GM12878 (cell line): Measurements from ENCODE around the gene LIN52. TPM values are rescaled to one million over a fixed set of nuclear protein-coding genes. Genes with fewer than 3 reads are reported as not detected.

Experiments used
- ATAC-seq: fragments of 200-7000 bp; cut with Tn5 transposase; 3 replicates; pipeline ENCODE4 v1.9.1; 2020; ENCODE audit warnings: mild to moderate bottlenecking, moderate library complexity
- BruUV-seq: library from RNA; stranded (reverse); fragments of 400-500 nt; replicated peaks from 2 replicates; lab custom pipeline; 2021; lab: Mats Ljungman, UMichigan
- CTCF ChIA-PET: fragments of 300-600 bp; sonication (Branson Sonifier 250); formaldehyde crosslinking; extraction: SDS; loops from one replicate; lab custom pipeline; 2021; ENCODE audit warnings: inconsistent platforms; lab: Yijun Ruan, JAX
- POLR2A ChIA-PET: fragments of 350-600 bp; formaldehyde crosslinking; extraction: SDS; loops from one replicate; lab custom pipeline; 2021; ENCODE audit warnings: inconsistent platforms; lab: Charles Lee
- RAD21 ChIA-PET: fragments of 300-600 bp; sonication (Branson Sonifier 250); formaldehyde crosslinking; loops from one replicate; lab custom pipeline; 2023; ENCODE audit warnings: antibody characterized with exemption; ENCODE audit not compliant: unreplicated experiment; lab: Charles Lee
- SMC1A ChIA-PET: fragments of 300-600 bp; sonication (Branson Sonifier 250); formaldehyde crosslinking; loops from one replicate; lab custom pipeline; 2023; ENCODE audit not compliant: unreplicated experiment, uncharacterized antibody; lab: Charles Lee
- DNase-seq: peaks from one replicate; pipeline ENCODE4 v3.0.0-alpha.2; 2011; ENCODE audit warnings: low read depth, low spot score
- FAIRE-seq: peaks from 3 replicates; lab custom pipeline; 2011; peaks lifted over from hg19 to GRCh38; lab: Jason Lieb, UNC
- H2AFZ ChIP-seq: 2 replicates; pipeline ENCODE4 v1.6.0; 2011; ENCODE audit warnings: low read depth, low read length, control low read depth; ENCODE audit not compliant: control insufficient read depth
- H3K27ac ChIP-seq: 2 replicates; pipeline ENCODE4 v1.5.1; 2011; ENCODE audit warnings: control low read depth; ENCODE audit not compliant: control insufficient read depth, insufficient read depth
- H3K27me3 ChIP-seq, 2 experiments: replicated peaks in 1 of 2; 2 replicates each; pipeline versions ENCODE4 v1.6.0 to v1.6.1; 2011; ENCODE audit warnings: low read length in 1 of 2; ENCODE audit not compliant: control insufficient read depth in 2 of 2, insufficient read depth in 2 of 2
- H3K36me3 ChIP-seq, 2 experiments: 2 replicates each; pipeline ENCODE4 v1.5.1; 2011; ENCODE audit warnings: low read length in 1 of 2; ENCODE audit not compliant: control insufficient read depth in 2 of 2, insufficient read depth in 2 of 2
- H3K4me1 ChIP-seq: 2 replicates; pipeline ENCODE4 v1.6.1; 2011; ENCODE audit warnings: mild to moderate bottlenecking, low read length, moderate library complexity, mixed read lengths; ENCODE audit not compliant: control insufficient read depth, insufficient read depth
- H3K4me2 ChIP-seq: 2 replicates; pipeline ENCODE4 v1.6.0; 2011; ENCODE audit warnings: control low read depth; ENCODE audit not compliant: control insufficient read depth, insufficient read depth
- H3K4me3 ChIP-seq: fragments of 200-600 bp; sonication (generic); 2 replicates; pipeline ENCODE4 v1.5.1; 2016
- H3K79me2 ChIP-seq: 2 replicates; pipeline ENCODE4 v1.6.0; 2011; ENCODE audit warnings: low read length; ENCODE audit not compliant: control insufficient read depth, insufficient read depth
- H3K9ac ChIP-seq: 2 replicates; pipeline ENCODE4 v1.8.0; 2011; ENCODE audit warnings: low read length, control low read depth, mixed read lengths; ENCODE audit not compliant: control insufficient read depth, insufficient read depth
- H3K9me3 ChIP-seq: replicated peaks from 3 replicates; pipeline ENCODE4 v1.5.1; 2011; ENCODE audit warnings: mild to moderate bottlenecking, low read length; ENCODE audit not compliant: control insufficient read depth, insufficient read depth
- H4K20me1 ChIP-seq: 2 replicates; pipeline ENCODE4 v1.6.0; 2011; ENCODE audit not compliant: control insufficient read depth, insufficient read depth
- ATF2 ChIP-seq: IDR thresholded peaks from 2 replicates; pipeline ENCODE4 v1.6.1; 2012; ENCODE audit warnings: low read length, inconsistent platforms
- CBX5 ChIP-seq: sonication (generic); IDR thresholded peaks from 2 replicates; pipeline ENCODE4 v1.6.1; 2016; ENCODE audit warnings: low read depth, moderate library complexity, mild to moderate bottlenecking, inconsistent platforms
- IKZF2 ChIP-seq, 2 experiments: fragments of 450-650 bp; IDR thresholded peaks; 2 replicates each; pipeline ENCODE4 v1.6.1; 2017; ENCODE audit warnings: mild to moderate bottlenecking in 2 of 2, moderate library complexity in 2 of 2
- KAT2A ChIP-seq: conservative IDR thresholded peaks from 2 replicates; pipeline ENCODE4 v1.6.1; 2011; ENCODE audit warnings: low read depth, low read length; ENCODE audit not compliant: control insufficient read depth
- MXI1 ChIP-seq: fragments of 150-350 bp; IDR thresholded peaks from 2 replicates; pipeline ENCODE4 v1.6.1; 2011; ENCODE audit warnings: low read depth, mild to moderate bottlenecking, inconsistent platforms, low read length, improper control_type of control experiment
- NKRF ChIP-seq: fragments of 450-650 bp; conservative IDR thresholded peaks from 2 replicates; pipeline ENCODE4 v1.6.1; 2017; ENCODE audit warnings: mild to moderate bottlenecking, moderate library complexity
- NR2C1 ChIP-seq: fragments of 450-650 bp; IDR thresholded peaks from 2 replicates; pipeline ENCODE4 v1.6.1; 2017; ENCODE audit warnings: antibody characterized with exemption, mild to moderate bottlenecking, moderate library complexity
- SP1 ChIP-seq: IDR thresholded peaks from one replicate; pipeline ENCODE4 v1.6.1; 2011; ENCODE audit warnings: low read depth, low read length
- TARDBP ChIP-seq: IDR thresholded peaks from 2 replicates; pipeline ENCODE4 v1.6.1; 2016; ENCODE audit warnings: borderline replicate concordance
- TCF7 ChIP-seq: IDR thresholded peaks from 2 replicates; pipeline ENCODE4 v1.6.1; 2014; ENCODE audit warnings: antibody characterized with exemption, borderline replicate concordance
- WGBS: methylation state at CpG from one replicate; pipeline ENCODE4 v1.1.6; 2016; ENCODE audit warnings: low lambda C conversion rate; ENCODE audit not compliant: insufficient replicate concordance, insufficient coverage; ENCODE audit errors: missing lambda C conversion rate; 5-methylcytosine and 5-hydroxymethylcytosine counted together
- in situ Hi-C: fragments of 300-500 bp; cut with MboI; formaldehyde crosslinking; loops from 9 replicates; pipeline ENCODE4 v1.14.3; 2018; ENCODE audit warnings: mixed read lengths
- intact Hi-C: fragments of 100-400 bp; cut with micrococcal nuclease; formaldehyde crosslinking; loops from one replicate; pipeline ENCODE4 v1.14.2; 2022; ENCODE audit not compliant: unreplicated experiment
- polyA plus RNA-seq, 11 experiments: library from polyadenylated mRNA; depleted of rRNA in 4 of 11; unstranded in 6 of 11; stranded (reverse) in 5 of 11; fragments of >200 nt; fragmentation: Nextera tagmentation in 4 of 11; fragmentation: Illumina TruSeq in 1 of 11; extraction: Ambion mirVana in 4 of 11; extraction: Trizol in 1 of 11; gene quantifications; 1 replicate in 1 of 11; 2 replicates in 10 of 11; pipeline versions ENCODE4 v1.2.1 to v1.2.3, GENCODE V29; 2011 to 2016; ENCODE audit warnings: inconsistent platforms in 2 of 11, missing spikeins in 2 of 11, low read depth in 1 of 11
- total RNA-seq, 4 experiments: library from RNA; depleted of rRNA in 3 of 4; stranded (reverse); fragments of >200 nt in 3 of 4; fragmentation: Illumina TruSeq in 1 of 4; extraction: Trizol in 1 of 4; gene quantifications; 2 replicates each; pipeline versions ENCODE4 v1.2.1 to v1.2.3, GENCODE V29; 2013 to 2021
- TF ChIP-seq, protein P1 (sequence below): IDR thresholded peaks from 2 replicates; pipeline ENCODE4 v1.6.1; 2011; ENCODE audit warnings: mild to moderate bottlenecking, low read depth, low read length, moderate library complexity; ENCODE audit not compliant: insufficient replicate concordance

LIN52 gene
- total and polyA plus RNA-seq, 10 of the 15 experiments (the other 5 are each of a cell fraction or from before 2014, with no cell fraction given), result 13.3 to 30.9 (median 19.9) TPM

- Histone ChIP-seq H3K36me3 (peaks cover 0 to 3% of the 10 kb centered on the region in 2 experiments; a peak in 1 of 4 replicates), H2AFZ (no peak overlapping the region), H3K9ac (no peak overlapping the region), H3K27me3 (no peaks in the 10 kb centered on the region), H3K27ac (no peak overlapping the region), H3K4me1 (no peaks in the 10 kb centered on the region), H3K4me2 (no peak overlapping the region), H3K79me2 (no peaks in the 10 kb centered on the region), H3K9me3 (no peaks in the 10 kb centered on the region), H4K20me1 (no peaks in the 10 kb centered on the region), H3K4me3 (no peak overlapping the region)
- DNase-seq, result no peak
- in situ Hi-C loops, result no loop called here
- no TSS peak for BruUV-seq
- ChIA-PET POLR2A (no interaction called here), RAD21 (no interaction called here), SMC1A (no interaction called here), CTCF (no interaction called here)
- FAIRE-seq, result no peak
- intact Hi-C loops, result no loop called here
- no peak for ATAC-seq
- WGBS, result 98% methylated on average over 8 of the region's 8 CpGs
- TF ChIP-seq, protein P1, sequence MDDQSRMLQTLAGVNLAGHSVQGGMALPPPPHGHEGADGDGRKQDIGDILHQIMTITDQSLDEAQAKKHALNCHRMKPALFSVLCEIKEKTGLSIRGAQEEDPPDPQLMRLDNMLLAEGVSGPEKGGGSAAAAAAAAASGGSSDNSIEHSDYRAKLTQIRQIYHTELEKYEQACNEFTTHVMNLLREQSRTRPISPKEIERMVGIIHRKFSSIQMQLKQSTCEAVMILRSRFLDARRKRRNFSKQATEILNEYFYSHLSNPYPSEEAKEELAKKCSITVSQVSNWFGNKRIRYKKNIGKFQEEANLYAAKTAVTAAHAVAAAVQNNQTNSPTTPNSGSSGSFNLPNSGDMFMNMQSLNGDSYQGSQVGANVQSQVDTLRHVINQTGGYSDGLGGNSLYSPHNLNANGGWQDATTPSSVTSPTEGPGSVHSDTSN, result no peak
- TF ChIP-seq TARDBP, result no peak
- TF ChIP-seq SP1, result no peak
- TF ChIP-seq NR2C1, result no peak
- no peak for TF ChIP-seq TCF7
- TF ChIP-seq MXI1, result no peak
- no peak for TF ChIP-seq NKRF
- TF ChIP-seq ATF2, result no peak
- no peak for TF ChIP-seq IKZF2 (IDR thresholded peaks at IDR 0.05)
- no peak for TF ChIP-seq CBX5
- TF ChIP-seq KAT2A, result no peak
Measured at GRCh38 chr14:74161526-74162158, 76.9 kb downstream of the LIN52 start.
